AG09319 (cell line): ENCODE data around the gene STARD3NL.

Source experiments
- DNase-seq: peaks from one replicate; pipeline ENCODE4 v3.0.0-alpha.2; 2010; ENCODE audit warnings: low read depth; ENCODE audit errors: extremely low read depth
- CTCF ChIP-seq: IDR thresholded peaks from 2 replicates; pipeline ENCODE4 v1.5.1; 2011; ENCODE audit warnings: low read depth, mild to moderate bottlenecking, inconsistent platforms, low read length, moderate library complexity

The STARD3NL gene

GRCh38 chr7:38192327-38192726, 14.3 kb downstream of the STARD3NL start:
- no peak for DNase-seq
- no peak for TF ChIP-seq CTCF

DNA sequence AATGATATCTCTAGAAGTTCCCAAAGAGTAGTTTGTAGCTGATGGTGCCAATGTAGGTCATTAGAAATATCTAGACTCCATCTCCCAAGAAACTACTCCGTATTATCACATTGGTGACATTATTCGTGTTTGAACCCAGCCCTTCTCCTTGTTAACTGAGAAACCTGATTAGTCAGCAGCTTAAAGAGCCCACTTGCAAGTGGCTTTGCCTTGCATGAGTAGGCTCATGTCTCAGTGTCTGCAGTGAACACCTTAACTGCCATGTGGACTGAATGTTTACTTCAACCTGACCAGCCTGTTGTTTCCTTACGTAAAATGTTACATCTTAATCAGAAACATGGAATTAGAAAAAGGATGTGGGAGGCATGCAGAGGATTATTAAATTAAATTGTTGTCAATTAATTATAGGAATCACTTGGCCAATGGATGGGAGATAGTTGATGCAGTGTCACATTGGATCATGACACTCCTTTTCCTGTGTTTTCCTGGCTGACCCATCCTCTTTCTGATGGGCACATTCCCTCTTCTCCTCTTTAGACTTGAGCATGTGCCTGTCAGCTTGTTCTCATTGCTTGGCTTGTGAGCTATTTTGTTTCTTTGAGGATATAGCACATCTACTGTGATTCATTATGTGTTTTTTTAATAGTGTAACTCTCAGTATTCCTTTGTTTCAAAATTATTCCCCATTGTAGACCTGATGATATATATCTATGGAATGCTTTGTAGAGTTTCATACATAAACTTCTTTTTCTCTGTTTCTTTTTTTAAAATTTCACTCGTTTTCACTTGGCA, 18.0 kb downstream of the STARD3NL start:
- no peak for TF ChIP-seq CTCF
- no peak for DNase-seq

GRCh38 chr7:38198366-38198765, 20.3 kb downstream of the STARD3NL start:
- no peak for TF ChIP-seq CTCF
- DNase-seq = no peak

DNA sequence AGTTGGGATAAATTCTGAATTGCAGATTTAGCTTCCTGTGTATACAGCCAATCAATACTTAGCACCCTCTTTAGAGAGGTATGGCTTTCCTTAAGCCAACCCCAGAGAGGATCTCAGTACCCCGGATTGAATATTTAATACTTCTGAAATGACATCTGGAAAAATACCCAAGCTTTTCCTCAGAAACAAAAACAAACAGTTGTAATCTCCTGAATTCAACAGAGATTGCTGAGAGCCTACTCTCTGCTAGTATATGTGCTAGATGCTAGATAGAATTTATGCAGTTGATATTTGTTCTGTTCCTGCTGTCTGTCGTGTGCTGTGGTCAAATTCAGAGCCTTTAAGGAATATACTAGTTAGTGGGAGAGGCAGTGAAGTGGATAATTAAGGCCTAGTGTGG, 21.1 kb downstream of the STARD3NL start:
- no peak for DNase-seq
- TF ChIP-seq CTCF = no peak

DNA sequence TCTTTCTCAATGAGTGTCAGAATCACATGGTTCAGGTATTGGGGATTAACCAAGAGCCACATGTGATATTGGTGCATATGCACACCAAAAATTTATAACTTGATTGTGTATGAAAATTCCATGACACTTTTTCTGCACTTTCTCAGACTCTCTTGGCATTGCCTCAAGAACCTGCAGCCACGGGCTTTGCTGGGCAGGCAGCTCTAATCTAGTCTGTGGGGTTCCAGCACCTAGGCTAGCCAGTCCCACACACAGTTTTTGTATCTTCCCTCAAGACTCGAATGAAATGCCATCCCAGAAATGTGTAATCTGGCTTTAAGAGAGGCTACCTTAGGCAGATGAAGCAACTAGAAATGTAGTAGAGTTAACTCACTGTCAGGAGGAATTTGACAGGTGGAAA, 21.7 kb downstream of the STARD3NL start:
- DNase-seq = no peak
- TF ChIP-seq CTCF = no peak

GRCh38 chr7:38206071-38206470, 28.0 kb downstream of the STARD3NL start:
- no peak for TF ChIP-seq CTCF
- no peak for DNase-seq

- TF ChIP-seq CTCF = no peak
- DNase-seq = no peak
Observed at GRCh38 chr7:38207843-38208242, 29.8 kb downstream of the STARD3NL start.
